Measurements from ENCODE around the gene MEPCE.

Gene MEPCE

GRCh38 chr7:100425347-100425746 lies 4.3 kb upstream of the MEPCE start:
- Histone ChIP-seq H3K27me3 (ENCODE audit: insufficient read depth, low read length) (no peaks in the 10 kb centered on the region), H3K36me3 (ENCODE audit: control insufficient read depth in 1 of 2, insufficient read depth in 2 of 2, low read length in 2 of 2) (no peaks in the 10 kb centered on the region), H2BK12ac (ENCODE audit: low read length) (no peak overlapping the region), H3K79me2 (ENCODE audit: control insufficient read depth, insufficient read depth, low read length, poor library complexity) (peaks cover 12% of the 10 kb centered on the region), H3K4ac (ENCODE audit: low read depth, low read length) (no peak overlapping the region), H3K79me1 (ENCODE audit: low read length) (peaks cover 19% of the 10 kb centered on the region), H3K27ac (ENCODE audit: low read depth, low read length) (no peak overlapping the region), H2AFZ (ENCODE audit: insufficient read depth, low read length, poor library complexity) (no peak overlapping the region), H2BK120ac (ENCODE audit: insufficient read depth, low read length, poor library complexity) (no peak overlapping the region), H3K18ac (ENCODE audit: low read length) (no peak overlapping the region), H3K4me1 (ENCODE audit: control insufficient read depth in 1 of 2, insufficient read depth in 2 of 2, low read length in 2 of 2) (peaks cover 2 to 4% of the 10 kb centered on the region in 2 experiments), H3K14ac (ENCODE audit: low read length) (no peak overlapping the region), H3K9me3 (ENCODE audit: insufficient read depth, low read depth, low read length) (peaks cover 2% of the 10 kb centered on the region), H2BK5ac (ENCODE audit: low read depth, low read length, poor library complexity) (no peak overlapping the region), H3K4me2 (ENCODE audit: low read length) (no peak overlapping the region), H4K91ac (ENCODE audit: low read depth, low read length) (no peak overlapping the region), H4K8ac (ENCODE audit: low read depth, low read length) (no peak overlapping the region), H2AK5ac (ENCODE audit: low read length) (no peak overlapping the region), H3K4me3 (ENCODE audit: low read depth, low read length) (no peak overlapping the region), H3K23ac (ENCODE audit: low read length) (no peak overlapping the region), H4K12ac (ENCODE audit: low read depth, low read length) (no peak overlapping the region), H3K9ac (ENCODE audit: low read length) (no peak overlapping the region)
- WGBS (ENCODE audit: extremely low coverage, insufficient coverage, insufficient read length), result no CpG with 5 or more reads among the region's 1 CpG
- no peak for DNase-seq

- no peak overlapping the region for H2BK5ac ChIP-seq (ENCODE audit: low read depth, low read length, poor library complexity)
- H3K79me1 ChIP-seq (ENCODE audit: low read length), result peaks cover 19% of the 10 kb centered on the region
- H3K18ac ChIP-seq (ENCODE audit: low read length), result no peak overlapping the region
- no peak overlapping the region for H4K8ac ChIP-seq (ENCODE audit: low read depth, low read length)
- H4K91ac ChIP-seq (ENCODE audit: low read depth, low read length), result no peak overlapping the region
- no peak overlapping the region for H2BK120ac ChIP-seq (ENCODE audit: insufficient read depth, low read length, poor library complexity)
- peaks cover 14% of the 10 kb centered on the region in 2 experiments for H3K4me1 ChIP-seq (ENCODE audit: control insufficient read depth in 1 of 2, insufficient read depth in 2 of 2, low read length in 2 of 2)
- no peak overlapping the region for H2AFZ ChIP-seq (ENCODE audit: insufficient read depth, low read length, poor library complexity)
- no peak overlapping the region for H3K27ac ChIP-seq (ENCODE audit: low read depth, low read length)
- H3K14ac ChIP-seq (ENCODE audit: low read length), result no peak overlapping the region
- no peak overlapping the region for H3K9ac ChIP-seq (ENCODE audit: low read length)
- H4K12ac ChIP-seq (ENCODE audit: low read depth, low read length), result no peak overlapping the region
- H3K79me2 ChIP-seq (ENCODE audit: control insufficient read depth, insufficient read depth, low read length, poor library complexity), result peaks cover 13% of the 10 kb centered on the region
- H3K4me2 ChIP-seq (ENCODE audit: low read length), result no peak overlapping the region
- peaks cover 2% of the 10 kb centered on the region for H3K9me3 ChIP-seq (ENCODE audit: insufficient read depth, low read depth, low read length)
- no peaks in the 10 kb centered on the region for H3K27me3 ChIP-seq (ENCODE audit: insufficient read depth, low read length)
- no peak overlapping the region for H3K4ac ChIP-seq (ENCODE audit: low read depth, low read length)
- DNase-seq, result no peak
- no peak overlapping the region for H2AK5ac ChIP-seq (ENCODE audit: low read length)
- H3K23ac ChIP-seq (ENCODE audit: low read length), result no peak overlapping the region
- H3K36me3 ChIP-seq (ENCODE audit: control insufficient read depth in 1 of 2, insufficient read depth in 2 of 2, low read length in 2 of 2), result peaks cover 5 to 7% of the 10 kb centered on the region in 2 experiments
- no peak overlapping the region for H2BK12ac ChIP-seq (ENCODE audit: low read length)
- H3K4me3 ChIP-seq (ENCODE audit: low read depth, low read length), result no peak overlapping the region
Observed at GRCh38 chr7:100426516-100426915, 3.1 kb upstream of the MEPCE start.

GRCh38 chr7:100427762-100428198 lies 1.9 kb upstream of the MEPCE start:
- H3K27ac ChIP-seq (ENCODE audit: low read depth, low read length), result no peak overlapping the region
- no peak overlapping the region for H2BK120ac ChIP-seq (ENCODE audit: insufficient read depth, low read length, poor library complexity)
- H3K79me1 ChIP-seq (ENCODE audit: low read length), result peaks cover 19% of the 10 kb centered on the region
- H4K91ac ChIP-seq (ENCODE audit: low read depth, low read length), result peak overlapping the region; percentile 71
- H3K14ac ChIP-seq (ENCODE audit: low read length), result peak overlapping the region; percentile 52
- H3K9ac ChIP-seq (ENCODE audit: low read length), result no peak overlapping the region
- peaks cover 2% of the 10 kb centered on the region for H3K9me3 ChIP-seq (ENCODE audit: insufficient read depth, low read depth, low read length)
- peak overlapping the region; percentile 95 for H4K8ac ChIP-seq (ENCODE audit: low read depth, low read length)
- H2AFZ ChIP-seq (ENCODE audit: insufficient read depth, low read length, poor library complexity), result peak overlapping the region; percentile 48
- DNase-seq, result no peak
- H3K4me3 ChIP-seq (ENCODE audit: low read depth, low read length), result peak overlapping the region; percentile 10
- peak overlapping the region; percentile 35 for H3K18ac ChIP-seq (ENCODE audit: low read length)
- no peak overlapping the region for H2BK5ac ChIP-seq (ENCODE audit: low read depth, low read length, poor library complexity)
- peaks cover 15% of the 10 kb centered on the region in 2 experiments for H3K4me1 ChIP-seq (ENCODE audit: control insufficient read depth in 1 of 2, insufficient read depth in 2 of 2, low read length in 2 of 2)
- H3K23ac ChIP-seq (ENCODE audit: low read length), result no peak overlapping the region
- H3K36me3 ChIP-seq (ENCODE audit: control insufficient read depth in 1 of 2, insufficient read depth in 2 of 2, low read length in 2 of 2), result peaks cover 13 to 15% of the 10 kb centered on the region in 2 experiments
- H2AK5ac ChIP-seq (ENCODE audit: low read length), result no peak overlapping the region
- no peaks in the 10 kb centered on the region for H3K27me3 ChIP-seq (ENCODE audit: insufficient read depth, low read length)
- no CpG with 5 or more reads among the region's 16 CpGs for WGBS (ENCODE audit: extremely low coverage, insufficient coverage, insufficient read length)
- peak overlapping the region; percentile 24 for H2BK12ac ChIP-seq (ENCODE audit: low read length)
- no peak overlapping the region for H3K4ac ChIP-seq (ENCODE audit: low read depth, low read length)
- peak overlapping the region; percentile 78 for H4K12ac ChIP-seq (ENCODE audit: low read depth, low read length)
- peaks cover 13% of the 10 kb centered on the region for H3K79me2 ChIP-seq (ENCODE audit: control insufficient read depth, insufficient read depth, low read length, poor library complexity)
- peak overlapping the region; percentile 97 for H3K4me2 ChIP-seq (ENCODE audit: low read length)

- H2AK5ac ChIP-seq (ENCODE audit: low read length), result peak within 1 kb of the TSS; percentile 38
- peak within 1 kb of the TSS; percentile 88 for H4K12ac ChIP-seq (ENCODE audit: low read depth, low read length)
- H4K8ac ChIP-seq (ENCODE audit: low read depth, low read length), result peak within 1 kb of the TSS; percentile 95
- H3K79me2 ChIP-seq (ENCODE audit: control insufficient read depth, insufficient read depth, low read length, poor library complexity), result peaks cover 13% of the 10 kb centered on the region
- H3K79me1 ChIP-seq (ENCODE audit: low read length), result peaks cover 19% of the 10 kb centered on the region
- peak within 1 kb of the TSS; percentile 87 for H3K4me3 ChIP-seq (ENCODE audit: low read depth, low read length)
- peak within 1 kb of the TSS; percentile 99 for H3K27ac ChIP-seq (ENCODE audit: low read depth, low read length)
- peak within 1 kb of the TSS; percentile 95 for H3K18ac ChIP-seq (ENCODE audit: low read length)
- peak within 1 kb of the TSS; percentile 91 for H3K14ac ChIP-seq (ENCODE audit: low read length)
- WGBS (ENCODE audit: extremely low coverage, insufficient coverage, insufficient read length), result no CpG with 5 or more reads among the region's 66 CpGs
- no peak within 1 kb of the TSS for H3K23ac ChIP-seq (ENCODE audit: low read length)
- peaks cover 15 to 16% of the 10 kb centered on the region in 2 experiments for H3K4me1 ChIP-seq (ENCODE audit: control insufficient read depth in 1 of 2, insufficient read depth in 2 of 2, low read length in 2 of 2)
- peak within 1 kb of the TSS; percentile 89 for H3K4ac ChIP-seq (ENCODE audit: low read depth, low read length)
- H3K9ac ChIP-seq (ENCODE audit: low read length), result peak within 1 kb of the TSS; percentile 95
- H2BK5ac ChIP-seq (ENCODE audit: low read depth, low read length, poor library complexity), result peak within 1 kb of the TSS; percentile 95
- H4K91ac ChIP-seq (ENCODE audit: low read depth, low read length), result peak within 1 kb of the TSS; percentile 96
- H2BK120ac ChIP-seq (ENCODE audit: insufficient read depth, low read length, poor library complexity), result peak within 1 kb of the TSS; percentile 83
- H2AFZ ChIP-seq (ENCODE audit: insufficient read depth, low read length, poor library complexity), result peak within 1 kb of the TSS; percentile 48
- no peaks in the 10 kb centered on the region for H3K27me3 ChIP-seq (ENCODE audit: insufficient read depth, low read length)
- H2BK12ac ChIP-seq (ENCODE audit: low read length), result peak within 1 kb of the TSS; percentile 24
- H3K4me2 ChIP-seq (ENCODE audit: low read length), result peak within 1 kb of the TSS; percentile 97
- DNase-seq, result peak; percentile 95 to 100
- peaks cover 2% of the 10 kb centered on the region for H3K9me3 ChIP-seq (ENCODE audit: insufficient read depth, low read depth, low read length)
- peaks cover 19 to 21% of the 10 kb centered on the region in 2 experiments for H3K36me3 ChIP-seq (ENCODE audit: control insufficient read depth in 1 of 2, insufficient read depth in 2 of 2, low read length in 2 of 2)
Observed at GRCh38 chr7:100428199-100428966, 1.2 kb upstream of the MEPCE start, which contains the start of gene ZCWPW1. TSS of gene ZCWPW1 (minus strand) at chr7:100428703. CDS start at chr7:100420649, 8,054 bp downstream.
